AG04450 (cell line): ENCODE data around the gene PPP1R16B. TPM values are rescaled to one million over a fixed set of nuclear protein-coding genes. Genes with fewer than 3 reads are reported as not detected.

Source experiments
- CTCF ChIA-PET: fragments of 300-600, 350-600 bp; formaldehyde crosslinking; extraction: SDS; loops from one replicate; lab custom pipeline; 2022; ENCODE audit warnings: antibody characterized with exemption, inconsistent platforms; lab: Charles Lee
- POLR2A ChIA-PET: fragments of 350-600 bp; formaldehyde crosslinking; extraction: SDS; loops from one replicate; lab custom pipeline; 2021; ENCODE audit warnings: antibody characterized with exemption, inconsistent platforms; lab: Yijun Ruan, JAX
- DNase-seq: peaks from one replicate; pipeline ENCODE4 v3.0.0-alpha.2; 2011; ENCODE audit warnings: low read depth, low spot score
- H3K27ac ChIP-seq: one replicate; pipeline ENCODE4 v1.5.1; 2012; ENCODE audit warnings: low read depth, low read length, control low read depth
- H3K27me3 ChIP-seq: one replicate; pipeline ENCODE4 v1.6.0; 2012; ENCODE audit warnings: low read length; ENCODE audit not compliant: control insufficient read depth, insufficient read depth
- H3K4me3 ChIP-seq: 2 replicates; pipeline ENCODE4 v1.5.1; 2011; ENCODE audit warnings: mild to moderate bottlenecking, low read depth, low read length, control low read depth
- H3K9me3 ChIP-seq: 2 replicates; pipeline ENCODE4 v1.5.1; 2012; ENCODE audit warnings: low read length; ENCODE audit not compliant: control insufficient read depth, insufficient read depth
- CTCF ChIP-seq: IDR thresholded peaks from 2 replicates; pipeline ENCODE4 v1.5.1; 2011; ENCODE audit warnings: low read depth, low read length, control low read depth, inconsistent platforms
- polyA plus RNA-seq: library from polyadenylated mRNA; depleted of rRNA; stranded (reverse); fragments of >200 nt; gene quantifications from 2 replicates; pipeline ENCODE4 v1.2.3, GENCODE V29; 2011

PPP1R16B gene
- polyA plus RNA-seq, 1 experiment = not detected

GRCh38 chr20:38935967-38936407, 130.5 kb downstream of the PPP1R16B start:
- ChIA-PET POLR2A (no interaction called here), CTCF (interaction anchor here (0.8 to 1.8 kb wide), 2 partner anchors 10 to 111 kb away, joined by 3 to 7 read pairs; partner anchors contain the start of gene FAM83D)
- Histone ChIP-seq H3K27me3 (no peaks in the 10 kb centered on the region), H3K9me3 (no peaks in the 10 kb centered on the region), H3K4me3 (no peak overlapping the region), H3K27ac (no peak overlapping the region)
- DNase-seq = no peak
- TF ChIP-seq CTCF = no peak

- Histone ChIP-seq H3K4me3 (no peak overlapping the region), H3K27me3 (no peaks in the 10 kb centered on the region), H3K9me3 (no peaks in the 10 kb centered on the region), H3K27ac (no peak overlapping the region)
- no peak for TF ChIP-seq CTCF
- DNase-seq = no peak
- ChIA-PET CTCF (interaction anchor here (1.8 kb wide), 1 partner anchor 11 kb away, joined by 7 read pairs; the partner anchor contains the start of gene FAM83D), POLR2A (no interaction called here)
Observed at GRCh38 chr20:38937000-38937399, 131.5 kb downstream of the PPP1R16B start.

GRCh38 chr20:38937978-38938473, 132.5 kb downstream of the PPP1R16B start:
- Histone ChIP-seq H3K27me3 (no peaks in the 10 kb centered on the region), H3K4me3 (no peak overlapping the region), H3K27ac (no peak overlapping the region), H3K9me3 (no peaks in the 10 kb centered on the region)
- no peak for DNase-seq
- no peak for TF ChIP-seq CTCF
- ChIA-PET POLR2A (no interaction called here), CTCF (no interaction called here)

DNA sequence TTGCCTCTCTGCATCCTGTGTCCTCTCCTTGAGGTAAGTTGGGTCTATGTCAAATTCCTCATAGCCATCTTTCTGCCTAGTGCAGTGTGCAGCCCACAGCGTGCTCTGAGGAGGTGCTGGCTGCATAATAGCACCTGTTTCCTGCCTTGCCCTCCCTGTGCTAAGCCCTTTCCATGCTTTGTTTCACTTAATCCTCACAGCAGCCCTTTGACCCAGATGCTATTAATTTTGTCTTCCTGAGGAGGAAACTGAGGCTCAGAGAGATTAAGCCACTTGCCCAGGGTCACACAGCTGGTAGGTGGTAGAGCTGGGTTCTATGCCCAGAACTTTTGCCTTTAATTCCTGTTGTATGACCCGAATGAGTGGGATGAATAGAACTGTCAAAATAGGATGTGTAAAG, 134.2 kb downstream of the PPP1R16B start:
- Histone ChIP-seq H3K9me3 (no peaks in the 10 kb centered on the region), H3K27ac (no peak overlapping the region), H3K4me3 (no peak overlapping the region), H3K27me3 (no peaks in the 10 kb centered on the region)
- no peak for DNase-seq
- POLR2A ChIA-PET = no interaction called here
- CTCF ChIA-PET = no interaction called here
- no peak for TF ChIP-seq CTCF

DNA sequence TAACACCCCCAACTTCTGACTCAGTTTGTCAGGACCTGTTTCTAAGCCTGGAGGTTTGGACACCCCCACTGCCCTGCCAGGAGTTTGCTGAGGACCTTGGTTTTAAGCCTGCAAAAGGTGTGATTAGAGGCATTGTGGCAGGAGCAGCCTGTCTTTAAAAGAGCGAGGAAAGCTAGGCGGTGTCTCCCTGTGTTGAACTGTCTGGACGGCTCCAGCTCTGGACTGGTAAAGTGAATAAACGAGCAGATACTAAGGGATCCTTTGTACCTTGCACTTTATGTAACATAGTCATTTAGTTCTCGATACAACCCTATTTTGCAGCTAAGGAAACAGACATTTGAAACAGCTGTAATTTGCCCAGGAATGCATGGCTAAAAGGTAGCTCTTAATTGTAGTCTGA, 135.1 kb downstream of the PPP1R16B start:
- no peak overlapping the region for H3K27ac ChIP-seq
- H3K4me3 ChIP-seq = no peak overlapping the region
- POLR2A ChIA-PET = no interaction called here
- DNase-seq = no peak
- TF ChIP-seq CTCF = no peak
- CTCF ChIA-PET = no interaction called here
- H3K27me3 ChIP-seq = no peaks in the 10 kb centered on the region
- H3K9me3 ChIP-seq = no peaks in the 10 kb centered on the region
